NCI-H774 (cell line): ENCODE results near the gene ALKBH3.

Source experiments
- DNase-seq: peaks from one replicate; lab custom pipeline; 2025; lab: John Stamatoyannopoulos, UW

The ALKBH3 gene

GRCh38 chr11:43962383-43963278, 82.0 kb downstream of the ALKBH3 start:
- no peak for DNase-seq

GRCh38 chr11:43963279-43963620, 82.6 kb downstream of the ALKBH3 start:
- no peak for DNase-seq

GRCh38 chr11:43967661-43968060, 87.0 kb downstream of the ALKBH3 start:
- no peak for DNase-seq

GRCh38 chr11:43968719-43969118, 88.1 kb downstream of the ALKBH3 start:
- DNase-seq = no peak

GRCh38 chr11:43969543-43969942, 88.9 kb downstream of the ALKBH3 start:
- no peak for DNase-seq
